HG02973 (cell line): ENCODE measurements around the gene PRG2.
A peak's percentile ranks its signal among the peaks of the same experiment; 100 is the strongest.
"Not testable (repeated sequence)": the region's sequence is repeated elsewhere in the genome, so short reads cannot be mapped to it uniquely, and the experiment has no call there.

Source experiments
- ATAC-seq: cut with Tn5 transposase; IDR thresholded peaks from one replicate; pipeline ENCODE4 v1.9.1; 2021; ENCODE audit warnings: moderate library complexity; ENCODE audit not compliant: unreplicated experiment

PRG2 gene

GRCh38 chr11:57421066-57421465 lies 30.6 kb upstream of the PRG2 start:
- no peak for ATAC-seq

DNA sequence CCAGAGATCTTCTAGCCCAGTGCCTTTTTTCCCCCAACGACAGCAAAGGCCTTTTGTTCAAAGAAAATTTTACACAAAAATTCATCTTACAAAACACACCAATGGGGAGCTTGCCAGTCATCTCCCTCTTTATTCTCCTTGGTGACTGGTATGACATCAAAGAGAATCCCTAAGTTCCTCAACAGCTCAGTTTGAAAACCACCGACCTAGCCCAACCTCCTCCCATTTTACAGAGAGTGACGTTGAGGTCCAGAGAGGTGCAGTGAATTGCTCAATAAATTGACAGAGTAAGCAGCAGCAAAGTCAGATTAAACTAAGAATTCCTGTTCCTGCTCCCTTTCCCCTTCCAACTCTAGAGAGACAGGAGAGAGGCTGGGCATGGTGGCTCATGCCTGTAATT lies 28.7 kb upstream of the PRG2 start:
- ATAC-seq: no peak

GRCh38 chr11:57418131-57418530 lies 27.7 kb upstream of the PRG2 start:
- no peak for ATAC-seq

- no peak for ATAC-seq
Measured at GRCh38 chr11:57417056-57417455, 26.6 kb upstream of the PRG2 start.

DNA sequence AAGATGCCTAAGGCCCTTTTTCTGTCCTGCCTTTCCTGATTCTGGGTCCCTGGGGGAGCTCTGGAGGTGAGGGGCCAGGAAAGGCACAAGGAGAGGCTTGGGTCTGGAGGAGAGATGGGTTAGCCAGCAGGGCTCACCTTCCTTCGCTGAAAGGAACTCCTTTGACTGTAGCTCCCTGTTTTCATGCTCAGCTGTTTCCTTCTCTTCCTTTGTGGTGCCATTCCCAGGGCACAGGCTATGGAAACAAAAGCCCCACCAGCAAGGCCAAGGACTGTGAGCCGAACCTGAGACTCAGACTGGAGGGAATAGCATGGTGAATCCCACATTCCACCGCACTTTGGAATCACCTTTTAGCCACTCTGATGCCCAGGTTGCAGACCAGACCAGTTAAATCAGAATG lies 26.0 kb upstream of the PRG2 start:
- ATAC-seq: no peak

DNA sequence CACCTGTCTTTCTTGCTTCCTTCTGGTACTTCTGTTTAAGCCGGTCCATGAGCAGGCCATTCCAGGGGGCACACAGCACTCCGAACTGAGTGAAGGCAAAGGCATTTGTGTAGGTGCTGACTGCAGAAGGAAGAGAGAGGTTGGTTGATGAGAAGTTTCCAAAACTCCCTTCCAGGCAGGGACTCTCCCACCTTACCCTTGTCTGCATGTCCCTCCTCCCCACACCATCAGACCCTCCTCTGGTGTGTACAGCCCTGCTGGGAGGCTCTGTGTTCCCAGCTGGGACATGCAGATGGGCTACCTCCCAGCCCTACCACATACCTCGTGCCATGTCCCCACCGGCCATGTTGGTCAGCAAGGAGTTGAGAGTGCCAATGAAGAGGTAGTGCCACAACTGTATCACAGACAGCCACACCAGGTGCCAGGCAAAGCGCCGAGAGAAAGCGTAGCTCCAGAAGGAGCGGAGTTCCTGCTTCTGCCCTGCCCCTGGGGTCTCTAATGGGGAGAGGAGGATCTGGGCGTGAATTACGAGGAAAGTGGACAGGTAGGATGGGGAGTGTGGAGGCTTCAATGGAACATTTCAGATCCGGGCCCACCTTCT lies 24.3 kb upstream of the PRG2 start:
- no peak for ATAC-seq

DNA sequence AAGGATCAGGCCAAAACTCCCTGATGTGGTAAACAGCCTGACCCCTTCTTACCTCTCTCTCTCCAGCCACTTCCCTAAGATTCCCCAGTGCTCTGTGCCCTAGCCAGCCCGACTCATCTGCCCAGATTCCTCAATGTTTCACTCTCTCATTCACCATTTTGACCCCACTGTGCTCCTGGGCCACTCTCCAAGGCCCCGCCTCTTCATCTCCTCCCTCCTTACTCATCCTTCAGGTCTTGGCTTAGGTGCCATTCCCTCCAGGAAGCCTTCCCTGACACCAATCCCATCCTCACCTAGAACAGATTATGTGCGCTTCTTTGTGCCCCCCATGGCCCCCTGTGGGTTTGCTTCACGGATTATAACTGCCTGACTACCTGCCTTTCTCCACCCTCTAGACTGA lies 23.2 kb upstream of the PRG2 start:
- ATAC-seq: no peak

DNA sequence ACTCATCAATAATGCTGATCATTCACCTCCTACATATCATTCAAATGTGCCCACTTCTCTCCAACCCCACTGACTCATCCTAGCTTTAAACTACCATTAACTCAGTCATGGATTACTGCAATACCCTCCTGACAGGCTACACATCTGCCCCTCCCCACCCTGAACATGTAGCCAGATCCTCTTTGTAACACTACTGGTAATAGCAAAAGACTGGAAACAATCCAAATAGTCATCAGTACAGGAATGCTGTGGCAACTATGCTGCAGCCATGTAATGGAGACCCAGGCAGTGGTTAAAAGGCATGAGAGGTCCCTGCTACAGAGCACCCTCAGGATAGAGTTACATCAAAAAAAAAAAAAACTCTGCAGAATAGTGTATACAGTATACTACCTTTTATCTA lies 19.8 kb upstream of the PRG2 start:
- no peak for ATAC-seq

GRCh38 chr11:57409321-57410100 lies 19.1 kb upstream of the PRG2 start:
- no peak for ATAC-seq

DNA sequence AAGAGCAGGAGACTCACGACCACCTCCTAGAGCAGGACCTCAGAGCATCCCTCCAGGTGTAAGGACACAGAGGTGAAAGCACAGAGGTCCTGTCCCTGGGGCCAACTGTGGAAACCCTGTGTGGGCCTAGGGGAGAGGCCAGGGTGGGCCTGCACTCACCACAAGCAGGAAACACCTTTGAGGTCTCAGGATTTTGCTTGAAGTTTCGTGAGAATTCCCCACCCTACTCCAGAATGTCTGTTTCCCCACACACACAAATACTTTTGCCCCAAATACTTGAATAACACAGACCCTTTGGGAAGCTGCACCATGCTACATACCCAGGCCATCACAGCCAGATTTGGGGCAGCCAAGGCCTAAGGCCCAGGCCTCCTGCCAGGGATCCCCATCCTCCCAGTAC lies 18.3 kb upstream of the PRG2 start:
- ATAC-seq: no peak

GRCh38 chr11:57407941-57408475 lies 17.6 kb upstream of the PRG2 start:
- no peak for ATAC-seq

GRCh38 chr11:57407010-57407920 lies 16.8 kb upstream of the PRG2 start:
- no peak for ATAC-seq

DNA sequence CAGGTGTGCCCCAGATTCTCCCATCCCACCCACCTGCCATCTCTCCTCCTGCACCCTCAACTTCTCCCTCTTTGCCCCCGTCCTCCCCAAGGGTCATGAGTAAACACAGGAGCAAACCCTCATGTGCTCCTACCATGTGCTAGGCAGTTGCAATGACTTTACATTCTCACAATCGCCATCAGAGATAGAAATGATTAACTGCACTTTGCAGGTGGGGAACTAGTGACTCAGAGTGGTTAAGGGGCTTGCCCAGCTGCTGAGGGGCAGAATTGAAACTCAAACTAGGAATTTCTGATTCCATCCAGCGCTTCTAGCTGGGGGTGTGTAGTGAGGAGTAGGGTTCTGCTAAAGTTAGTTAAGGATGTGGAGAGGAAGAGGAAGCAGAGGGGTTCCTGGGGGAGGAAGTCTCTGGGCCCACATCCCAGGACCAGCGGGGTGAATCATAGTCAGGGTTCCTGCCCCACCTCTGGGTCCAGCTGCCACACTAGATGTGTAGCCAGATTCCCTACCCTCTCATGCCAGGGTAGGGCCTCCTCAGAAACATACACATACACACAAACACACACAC lies 16.0 kb upstream of the PRG2 start:
- peak; percentile 85 for ATAC-seq

DNA sequence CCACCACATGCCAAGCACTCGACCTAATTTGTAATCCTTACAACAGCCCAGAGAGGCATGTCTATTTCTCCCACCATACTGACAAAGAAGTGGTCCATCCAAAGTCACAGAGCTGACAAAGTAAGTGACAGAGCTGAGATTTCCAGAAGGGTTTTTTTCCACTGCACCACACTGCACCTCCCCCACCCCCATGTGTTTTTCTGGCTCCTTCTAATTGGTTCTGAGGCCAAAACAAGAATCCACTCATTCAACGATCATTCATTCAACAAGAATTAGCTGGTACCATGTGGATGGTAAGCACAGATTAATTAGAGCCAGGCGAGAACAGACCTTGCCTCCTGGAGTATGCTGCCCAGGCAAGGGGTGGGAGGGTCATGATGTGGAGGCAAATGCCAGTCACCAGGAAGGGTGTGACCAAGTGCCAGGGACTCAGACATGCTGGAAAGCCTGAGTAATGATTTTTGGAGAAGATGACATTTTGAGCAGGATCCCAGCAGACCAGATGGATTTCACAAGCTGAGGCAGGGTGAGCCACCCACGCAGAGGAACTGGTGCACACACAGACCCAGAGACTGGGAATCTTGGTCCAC lies 14.9 kb upstream of the PRG2 start:
- ATAC-seq: no peak

- ATAC-seq: no peak
Measured at GRCh38 chr11:57403802-57404147, 13.3 kb upstream of the PRG2 start.

- ATAC-seq: not testable (repeated sequence)
Measured at GRCh38 chr11:57403003-57403801, 12.8 kb upstream of the PRG2 start.

GRCh38 chr11:57402188-57403002 lies 11.9 kb upstream of the PRG2 start:
- no peak for ATAC-seq

GRCh38 chr11:57399972-57400578 lies 9.6 kb upstream of the PRG2 start:
- no peak for ATAC-seq

GRCh38 chr11:57399221-57399620 lies 8.8 kb upstream of the PRG2 start:
- no peak for ATAC-seq
